ENCODE data around the gene PPP1R13B. TPM values are rescaled to one million over a fixed set of nuclear protein-coding genes. Genes with fewer than 3 reads are reported as not detected.

PPP1R13B gene
- total and polyA plus RNA-seq, 2 experiments from 2014 or later, result 2.0 to 8.5 TPM

- TF ChIP-seq CTCF (conservative IDR thresholded peaks at IDR 0.05; ENCODE audit: low read depth in 2 of 2), result no peak
- TF ChIP-seq ZNF114 (CRISPR knock-in tag; IDR thresholded peaks at IDR 0.05), result no peak
- no peak for TF ChIP-seq EZH2 (IDR thresholded peaks at IDR 0.05; ENCODE audit: low read depth, unreplicated experiment)
- TF ChIP-seq EZH2phosphoT487 (IDR thresholded peaks at IDR 0.05; ENCODE audit: unreplicated experiment), result no peak
- TF ChIP-seq JUNB (IDR thresholded peaks at IDR 0.05; ENCODE audit: unreplicated experiment), result no peak
Observed at GRCh38 chr14:103818422-103818821, 29.0 kb downstream of the PPP1R13B start (continued).

DNA sequence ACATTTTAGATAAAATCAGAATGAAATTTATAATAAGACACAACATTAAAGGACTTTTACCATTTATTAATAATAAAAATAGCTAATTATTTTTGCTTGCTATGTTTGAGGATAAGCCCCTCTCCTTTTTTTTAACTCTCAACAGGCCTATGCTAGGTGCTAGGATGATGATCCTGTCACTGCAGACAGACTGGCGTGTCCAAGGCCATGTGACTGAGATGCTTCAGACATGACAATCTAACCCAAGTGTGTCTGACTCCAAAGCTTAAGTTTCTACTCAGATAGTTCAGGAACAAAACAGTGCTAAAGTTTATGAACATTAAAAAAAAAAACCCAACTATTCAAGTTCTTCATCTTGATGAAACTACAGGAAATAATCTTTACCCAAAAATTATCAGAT, 29.8 kb downstream of the PPP1R13B start:
- no peak for ATAC-seq
- no peak overlapping the region for H3K4me2 ChIP-seq
- H3F3A ChIP-seq (replicated peaks; ENCODE audit: low read depth), result no peaks in the 10 kb centered on the region; the same call in 1 of the 2 replicates
- H3K4me1 Mint-ChIP-seq, result peaks cover 21% of the 10 kb centered on the region
- no peaks in the 10 kb centered on the region for H4K20me1 ChIP-seq (replicated peaks; ENCODE audit: insufficient read depth)
- H3K9me3 Mint-ChIP-seq, result no peaks in the 10 kb centered on the region
- no peak overlapping the region for H3K4me3 Mint-ChIP-seq
- H3K27ac ChIP-seq (ENCODE audit: low read depth), result no peak overlapping the region
- no peak for DNase-seq (ENCODE audit: low spot score)
- no peaks in the 10 kb centered on the region for H3K36me3 ChIP-seq (ENCODE audit: insufficient read depth)
- H3K79me2 ChIP-seq (replicated peaks; ENCODE audit: insufficient read depth), result no peaks in the 10 kb centered on the region
- H3K27me3 Mint-ChIP-seq (ENCODE audit: insufficient read depth, low read depth, poor library complexity), result peaks cover 3% of the 10 kb centered on the region
- H3K36me3 Mint-ChIP-seq (ENCODE audit: low read depth), result no peaks in the 10 kb centered on the region
- H3K4me3 ChIP-seq, result no peak overlapping the region
- no peaks in the 10 kb centered on the region for H3K27me3 ChIP-seq (ENCODE audit: insufficient read depth)
- TF ChIP-seq NANOG (IDR thresholded peaks at IDR 0.05; ENCODE audit: borderline replicate concordance) (no peak), CREB1 (CRISPR knock-in tag; IDR thresholded peaks at IDR 0.05; ENCODE audit: low read depth) (no peak), CTCF (conservative IDR thresholded peaks at IDR 0.05; ENCODE audit: low read depth in 2 of 2) (no peak), ZNF331 (CRISPR knock-in tag; IDR thresholded peaks at IDR 0.05; ENCODE audit: low read depth) (no peak)
- H3K9me2 ChIP-seq (ENCODE audit: insufficient read depth), result no peaks in the 10 kb centered on the region
- no peak overlapping the region for H3K27ac Mint-ChIP-seq
- H2AFZ ChIP-seq, result no peak overlapping the region
- peaks cover 12% of the 10 kb centered on the region for H3K4me1 ChIP-seq (ENCODE audit: insufficient read depth)

GRCh38 chr14:103816991-103817390, 30.4 kb downstream of the PPP1R13B start:
- Histone ChIP-seq H3K4me1 (ENCODE audit: insufficient read depth) (peaks cover 12% of the 10 kb centered on the region), H3K9me2 (ENCODE audit: insufficient read depth) (no peaks in the 10 kb centered on the region), H3K4me3 (no peak overlapping the region), H3K4me2 (no peak overlapping the region), H3F3A (replicated peaks; ENCODE audit: low read depth) (no peaks in the 10 kb centered on the region; the same call in 1 of the 2 replicates), H2AFZ (no peak overlapping the region), H3K79me2 (replicated peaks; ENCODE audit: insufficient read depth) (no peaks in the 10 kb centered on the region), H3K36me3 (ENCODE audit: insufficient read depth) (no peaks in the 10 kb centered on the region), H3K27me3 (ENCODE audit: insufficient read depth) (no peaks in the 10 kb centered on the region), H4K20me1 (replicated peaks; ENCODE audit: insufficient read depth) (no peaks in the 10 kb centered on the region), H3K27ac (ENCODE audit: low read depth) (no peak overlapping the region)
- Mint-ChIP-seq H3K4me1 (peaks cover 21% of the 10 kb centered on the region), H3K27ac (no peak overlapping the region), H3K27me3 (ENCODE audit: insufficient read depth, low read depth, poor library complexity) (peaks cover 1% of the 10 kb centered on the region), H3K4me3 (no peak overlapping the region), H3K36me3 (ENCODE audit: low read depth) (no peaks in the 10 kb centered on the region), H3K9me3 (no peaks in the 10 kb centered on the region)
- DNase-seq (ENCODE audit: low spot score) (no peak), ATAC-seq (no peak)
- TF ChIP-seq JUNB (IDR thresholded peaks at IDR 0.05; ENCODE audit: unreplicated experiment) (no peak), ZNF114 (CRISPR knock-in tag; IDR thresholded peaks at IDR 0.05) (no peak)

All from GM23338 (cell line).